GM15510 (cell line): ENCODE measurements around the gene CSF2RB.

ENCODE experiments used
- POLR2A ChIP-seq: IDR thresholded peaks from 3 replicates; pipeline ENCODE4 v1.6.1; 2011; ENCODE audit warnings: borderline replicate concordance; ENCODE audit not compliant: insufficient read length; ENCODE audit errors: extremely low read depth

CSF2RB gene

DNA sequence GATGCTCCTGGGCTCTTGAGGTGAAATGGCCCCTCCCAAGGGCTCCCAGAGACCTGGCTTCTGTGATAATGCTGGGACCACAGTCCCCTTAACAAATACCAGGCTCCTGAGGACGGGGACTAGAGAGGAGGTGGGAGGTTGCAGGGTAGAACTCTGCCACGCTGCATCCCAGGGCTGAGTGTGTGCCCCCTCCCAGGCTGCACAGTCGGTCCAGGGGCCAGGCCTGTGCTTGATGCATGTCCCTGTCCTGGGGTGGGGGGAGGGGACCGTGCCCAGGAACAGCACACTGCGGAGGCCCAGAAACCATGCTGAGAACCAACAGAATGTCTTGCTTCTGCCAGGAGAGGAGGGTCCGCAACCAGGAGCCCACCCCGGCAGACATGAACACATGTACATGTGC is 9.3 kb downstream of the CSF2RB start:
- TF ChIP-seq POLR2A = no peak

DNA sequence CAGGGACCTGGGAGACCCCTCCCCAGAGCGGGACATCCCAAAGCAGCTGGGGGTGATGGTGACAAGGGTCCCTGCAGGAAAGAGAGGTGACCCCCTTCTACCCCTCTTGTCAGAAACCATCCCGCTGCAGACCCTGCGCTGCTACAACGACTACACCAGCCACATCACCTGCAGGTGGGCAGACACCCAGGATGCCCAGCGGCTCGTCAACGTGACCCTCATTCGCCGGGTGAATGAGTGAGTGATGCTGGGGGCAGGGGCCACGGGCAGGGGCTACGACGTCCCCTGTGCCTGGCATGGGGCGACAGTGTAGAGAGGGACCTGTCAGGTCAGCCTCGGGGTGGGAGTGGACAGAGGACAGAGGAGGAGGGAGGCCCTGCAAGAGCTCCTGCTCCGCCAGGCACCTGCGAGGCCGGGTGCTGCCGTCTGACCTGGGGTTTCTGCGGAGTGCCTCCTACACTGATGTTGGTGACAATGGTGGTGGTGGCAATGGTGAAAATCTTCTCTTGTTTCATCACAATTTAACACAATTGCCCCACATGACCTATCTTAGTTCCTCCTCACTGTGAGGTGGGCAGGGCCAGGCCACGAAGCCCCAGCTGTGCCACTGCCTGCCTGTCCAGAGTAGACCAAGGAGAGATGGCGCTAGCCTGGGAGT is 9.8 kb downstream of the CSF2RB start:
- no peak for TF ChIP-seq POLR2A

DNA sequence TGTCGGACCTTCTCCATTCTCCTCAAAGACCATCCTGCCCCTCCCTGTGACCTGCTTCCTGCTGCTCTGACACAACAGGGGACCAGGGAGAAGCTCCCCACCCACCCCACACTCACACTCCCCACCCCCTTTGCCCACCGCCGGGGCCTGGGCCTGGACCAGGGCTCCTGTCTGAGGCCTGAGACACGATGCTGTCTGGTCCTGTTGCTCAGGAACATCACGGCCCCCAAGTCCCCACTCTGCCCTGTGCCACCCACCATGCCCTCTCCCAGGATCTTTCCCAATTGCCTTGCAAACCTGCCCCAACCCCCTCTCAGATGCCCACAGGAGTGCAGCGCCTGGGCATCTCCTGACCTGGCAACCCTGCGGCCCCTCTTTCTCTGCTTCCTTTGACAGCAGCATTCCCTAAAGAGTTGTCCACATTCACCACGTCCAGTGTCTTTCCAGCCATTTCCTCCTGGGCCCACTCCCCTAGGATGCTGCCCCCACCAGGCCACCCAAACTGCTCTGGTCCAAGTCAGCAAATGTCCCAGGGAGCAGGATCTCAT is 10.8 kb downstream of the CSF2RB start:
- no peak for TF ChIP-seq POLR2A

DNA sequence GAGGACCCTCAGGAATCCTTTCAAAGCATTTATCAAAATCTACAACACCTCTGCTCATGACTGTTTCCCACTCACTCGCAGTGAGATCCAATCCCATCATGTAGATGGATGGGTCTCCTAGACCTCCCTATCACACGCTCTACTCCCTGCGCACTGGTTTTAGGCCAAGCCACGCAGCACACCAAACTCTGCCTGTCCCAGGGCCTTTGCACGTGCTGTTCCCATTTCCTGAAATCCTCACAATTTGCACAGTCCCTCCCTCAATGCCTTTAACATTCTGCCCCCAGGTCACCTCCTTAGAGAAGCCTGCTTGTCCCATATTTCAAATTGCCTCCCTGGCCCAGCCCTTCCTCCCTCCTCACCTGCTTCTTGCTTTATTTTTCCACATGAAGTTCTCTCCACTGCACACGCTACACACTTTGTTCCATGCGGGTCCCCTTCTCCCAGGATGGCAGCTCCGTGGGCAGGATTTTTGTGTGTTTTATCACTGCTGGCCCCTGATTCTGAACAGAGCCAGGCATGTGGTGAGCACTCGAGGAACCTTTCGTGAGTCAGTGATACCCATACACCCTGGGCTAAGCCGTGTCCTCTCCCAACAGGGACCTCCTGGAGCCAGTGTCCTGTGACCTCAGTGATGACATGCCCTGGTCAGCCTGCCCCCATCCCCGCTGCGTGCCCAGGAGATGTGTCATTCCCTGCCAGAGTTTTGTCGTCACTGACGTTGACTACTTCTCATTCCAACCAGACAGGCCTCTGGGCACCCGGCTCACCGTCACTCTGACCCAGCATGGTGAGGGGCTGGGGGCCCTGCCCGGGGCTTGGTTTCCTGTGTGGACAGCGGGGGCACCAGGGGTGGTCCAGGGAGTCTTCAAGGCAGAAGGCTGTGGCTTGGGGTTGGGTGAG is 12.2 kb downstream of the CSF2RB start:
- TF ChIP-seq POLR2A = no peak

DNA sequence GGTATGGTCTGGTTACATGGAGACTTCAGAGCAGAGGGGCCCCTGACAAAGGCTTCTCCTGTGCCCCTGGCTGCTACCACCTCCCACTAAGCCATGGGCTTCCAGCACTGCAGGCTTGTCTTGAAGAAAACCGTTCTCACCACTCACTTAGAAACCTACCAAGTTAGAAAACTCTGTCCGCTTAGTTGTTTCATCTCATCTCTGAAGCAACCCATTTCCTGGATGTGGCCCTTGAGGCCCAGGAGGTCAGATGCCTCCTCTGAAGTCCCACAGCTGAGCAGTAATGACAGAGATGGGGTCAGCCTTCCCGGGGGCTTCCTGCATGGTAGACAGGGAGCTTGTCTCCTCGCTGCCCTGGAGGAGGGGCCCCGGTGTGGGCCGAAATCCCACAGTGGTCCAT is 12.9 kb downstream of the CSF2RB start:
- no peak for TF ChIP-seq POLR2A

DNA sequence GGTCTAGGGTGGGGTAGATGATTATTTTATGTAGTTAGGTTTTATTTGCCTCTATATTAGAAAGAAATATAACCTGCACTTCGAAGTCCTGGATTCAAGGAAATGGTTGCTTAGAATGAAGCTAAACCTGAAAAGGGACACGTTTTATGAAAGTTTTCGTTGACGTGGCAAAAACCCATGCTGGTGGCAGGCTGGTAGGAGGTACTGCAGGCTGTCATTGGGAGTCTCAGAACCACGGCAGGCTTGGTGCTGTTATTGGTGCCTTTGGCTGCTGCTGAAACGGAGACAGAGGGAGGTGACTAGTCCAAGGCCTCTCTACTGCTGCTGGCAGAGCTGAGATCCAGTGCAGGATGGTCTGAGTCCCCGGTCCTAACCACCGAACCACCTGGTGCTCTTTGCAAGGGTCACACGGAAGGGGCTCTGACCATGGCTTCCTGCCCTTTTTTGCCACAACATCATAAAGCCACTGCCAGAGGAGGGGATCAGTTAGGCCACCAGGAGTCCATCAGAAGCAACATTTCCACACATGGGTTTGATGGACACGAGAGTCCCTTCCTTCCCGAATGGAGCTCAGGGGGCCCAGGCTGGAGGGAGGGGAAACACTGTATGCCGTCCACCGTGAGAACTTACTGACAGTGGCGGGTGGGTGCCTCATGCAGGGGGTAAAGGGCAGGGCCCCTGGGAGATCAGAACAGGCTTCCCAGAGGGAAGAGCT is 13.4 kb downstream of the CSF2RB start:
- TF ChIP-seq POLR2A = no peak

DNA sequence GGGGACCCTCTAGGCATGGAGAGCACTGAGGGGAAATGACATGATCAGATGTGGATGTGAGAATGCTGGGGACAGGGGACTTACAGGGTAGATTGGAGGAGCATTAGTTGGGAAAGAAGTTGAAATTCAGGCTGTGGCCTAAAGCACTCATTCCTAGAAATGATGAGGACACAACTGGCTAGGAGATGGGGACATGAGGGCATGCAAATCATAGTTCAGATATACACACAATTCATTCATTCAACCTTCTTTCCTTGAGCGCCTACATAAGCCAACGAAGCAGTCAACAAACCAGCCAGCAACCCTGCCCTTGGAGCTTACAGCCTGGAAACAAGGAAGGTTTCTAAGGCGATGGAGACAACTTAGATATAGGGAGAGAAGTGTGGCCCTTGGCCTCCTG is 14.2 kb downstream of the CSF2RB start:
- TF ChIP-seq POLR2A = no peak

DNA sequence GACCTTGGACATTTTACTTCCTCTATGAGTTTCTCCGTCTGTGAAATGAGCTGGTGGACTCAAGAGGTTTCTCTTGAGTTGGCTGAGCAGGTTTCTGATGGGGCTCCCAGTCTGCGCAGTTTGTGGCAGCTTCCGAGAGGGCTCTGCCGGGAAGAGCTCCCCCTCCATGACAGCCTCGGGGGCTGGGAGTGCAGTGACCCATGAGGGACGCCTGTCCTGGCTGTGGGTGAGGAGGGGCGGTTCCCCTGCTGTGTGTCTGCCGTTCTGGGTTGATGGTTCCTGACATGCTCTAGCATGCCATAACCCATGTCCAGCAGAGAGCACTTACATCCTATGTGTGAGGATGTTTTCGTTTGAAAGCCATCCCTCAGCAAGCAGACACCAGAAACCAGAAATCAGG is 14.8 kb downstream of the CSF2RB start:
- no peak for TF ChIP-seq POLR2A

DNA sequence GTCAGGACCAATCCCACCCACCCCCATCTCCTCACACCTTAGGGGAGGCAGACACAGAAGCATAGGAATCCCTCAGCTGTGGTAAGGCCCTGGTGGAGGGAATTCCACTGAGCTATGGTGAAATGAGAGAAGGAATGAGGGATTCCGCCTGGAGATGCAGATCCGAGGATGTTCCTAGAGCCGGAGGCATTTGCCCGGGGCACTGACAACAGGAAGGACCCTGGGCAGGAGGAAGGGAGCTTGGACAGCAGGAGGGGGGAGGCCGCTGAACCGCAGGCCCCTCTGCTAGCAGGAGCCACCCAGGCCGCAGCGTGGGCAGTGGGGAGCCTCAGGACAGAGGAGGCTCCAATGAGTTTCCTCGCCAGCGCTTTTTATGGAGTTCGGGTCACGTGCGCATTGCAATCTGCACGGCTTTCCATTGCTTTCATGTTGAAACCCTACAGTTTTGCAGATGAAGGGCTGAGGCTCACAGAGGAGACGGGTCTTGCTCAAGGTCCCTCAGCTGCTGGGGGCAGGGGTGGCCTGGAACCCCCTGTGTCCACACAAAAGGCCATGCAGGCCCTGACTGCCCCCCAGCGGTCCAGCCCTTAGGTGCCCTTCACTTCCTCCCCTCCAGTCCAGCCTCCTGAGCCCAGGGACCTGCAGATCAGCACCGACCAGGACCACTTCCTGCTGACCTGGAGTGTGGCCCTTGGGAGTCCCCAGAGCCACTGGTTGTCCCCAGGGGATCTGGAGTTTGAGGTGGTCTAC is 15.5 kb downstream of the CSF2RB start:
- TF ChIP-seq POLR2A = no peak

DNA sequence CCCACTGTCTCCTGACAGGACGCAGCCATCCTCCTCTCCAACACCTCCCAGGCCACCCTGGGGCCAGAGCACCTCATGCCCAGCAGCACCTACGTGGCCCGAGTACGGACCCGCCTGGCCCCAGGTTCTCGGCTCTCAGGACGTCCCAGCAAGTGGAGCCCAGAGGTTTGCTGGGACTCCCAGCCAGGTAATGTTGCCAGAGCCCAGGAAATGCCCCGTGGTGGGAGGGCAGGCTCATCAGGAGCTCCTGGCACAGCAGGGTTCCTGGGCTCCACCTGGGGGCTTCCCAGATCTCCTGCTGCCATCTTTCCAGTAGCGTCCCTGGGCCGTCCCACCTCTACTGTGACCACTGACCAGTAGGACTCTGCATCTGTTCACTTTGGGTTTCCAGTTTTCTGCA is 16.2 kb downstream of the CSF2RB start:
- TF ChIP-seq POLR2A = no peak

DNA sequence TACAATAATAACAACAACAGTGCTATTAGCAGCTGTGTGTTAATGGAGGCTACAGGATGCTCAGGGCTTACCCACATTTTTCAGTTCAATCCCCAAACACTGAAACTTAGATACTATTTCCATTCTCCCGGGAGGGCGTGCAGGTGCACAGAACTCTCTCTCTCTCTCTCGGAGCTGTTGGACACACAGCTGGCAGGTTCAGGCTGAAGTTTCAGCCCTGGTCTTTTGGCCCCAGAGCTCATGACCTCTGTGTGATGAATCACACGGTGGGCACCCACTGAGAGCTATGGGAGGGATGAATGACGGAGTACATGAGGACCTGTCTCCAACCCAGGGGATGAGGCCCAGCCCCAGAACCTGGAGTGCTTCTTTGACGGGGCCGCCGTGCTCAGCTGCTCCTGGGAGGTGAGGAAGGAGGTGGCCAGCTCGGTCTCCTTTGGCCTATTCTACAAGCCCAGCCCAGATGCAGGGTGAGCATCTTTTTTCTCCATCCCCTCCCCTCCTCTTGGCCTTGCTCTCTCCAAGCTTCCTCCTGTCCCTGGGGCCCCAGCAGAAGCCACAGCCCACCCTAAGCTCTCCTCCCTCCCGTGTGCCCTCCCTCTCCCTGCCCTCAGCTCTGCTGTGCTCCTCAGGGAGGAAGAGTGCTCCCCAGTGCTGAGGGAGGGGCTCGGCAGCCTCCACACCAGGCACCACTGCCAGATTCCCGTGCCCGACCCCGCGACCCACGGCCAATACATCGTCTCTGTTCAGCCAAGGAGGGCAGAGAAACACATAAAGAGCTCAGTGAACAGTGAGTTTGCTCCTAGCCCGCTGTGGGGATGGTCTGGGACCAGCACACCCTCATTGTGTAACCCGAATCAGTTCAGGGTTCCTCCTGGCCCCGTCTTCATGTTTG is 16.9 kb downstream of the CSF2RB start:
- TF ChIP-seq POLR2A = no peak

DNA sequence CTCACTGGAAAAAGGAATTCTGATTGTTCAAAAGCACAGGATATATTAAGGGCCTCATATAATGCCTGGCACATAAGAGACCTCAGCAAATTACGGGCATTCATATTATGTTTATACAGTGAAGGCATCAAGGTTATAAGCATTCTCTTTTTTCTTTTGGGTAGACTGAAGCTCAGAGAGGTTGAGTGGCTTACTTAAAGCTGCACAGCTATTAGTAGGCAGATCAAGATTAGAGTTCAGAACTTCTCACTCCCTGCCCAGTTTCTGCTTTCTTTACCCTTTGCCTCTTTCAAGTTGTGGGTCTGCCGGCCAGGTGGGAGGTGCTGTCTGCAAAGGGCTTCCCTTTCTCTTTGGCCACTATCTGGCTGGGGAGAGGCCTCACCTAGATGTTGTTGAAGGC is 18.0 kb downstream of the CSF2RB start:
- no peak for TF ChIP-seq POLR2A

DNA sequence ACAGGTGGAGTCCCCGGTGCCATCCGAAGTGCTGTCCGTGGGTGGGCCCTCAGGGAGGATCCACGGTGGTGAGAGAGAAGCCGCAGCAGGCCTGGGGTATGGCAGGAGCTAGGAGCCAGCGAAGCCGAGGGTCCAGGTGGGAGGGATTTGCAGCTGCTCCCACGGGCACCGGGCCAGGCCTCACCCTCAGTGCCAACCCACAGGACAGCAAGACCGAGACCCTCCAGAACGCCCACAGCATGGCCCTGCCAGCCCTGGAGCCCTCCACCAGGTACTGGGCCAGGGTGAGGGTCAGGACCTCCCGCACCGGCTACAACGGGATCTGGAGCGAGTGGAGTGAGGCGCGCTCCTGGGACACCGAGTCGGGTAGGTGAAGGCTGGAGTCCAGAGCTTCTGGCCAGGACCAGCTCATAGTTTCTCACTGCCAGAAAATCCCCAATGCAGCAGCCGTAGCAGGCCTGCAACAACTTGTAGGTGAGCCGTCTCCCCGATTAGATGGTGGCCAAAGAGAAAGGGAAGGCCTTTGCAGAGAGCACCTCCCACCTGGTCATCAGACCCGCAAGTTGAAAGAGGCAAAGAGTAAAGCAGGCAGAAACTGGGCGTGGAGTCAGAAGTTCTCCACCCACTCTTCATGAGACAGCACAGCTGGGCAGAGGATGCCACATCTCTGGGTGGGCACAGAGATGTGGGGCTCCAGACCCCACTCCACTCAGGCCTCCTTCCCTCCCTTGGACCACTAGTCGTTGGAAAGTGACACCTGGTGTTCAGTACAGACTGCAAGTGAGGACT is 20.4 kb downstream of the CSF2RB start:
- no peak for TF ChIP-seq POLR2A
